ENCODE results near the gene SPOCD1.

- TF ChIP-seq, protein P1, sequence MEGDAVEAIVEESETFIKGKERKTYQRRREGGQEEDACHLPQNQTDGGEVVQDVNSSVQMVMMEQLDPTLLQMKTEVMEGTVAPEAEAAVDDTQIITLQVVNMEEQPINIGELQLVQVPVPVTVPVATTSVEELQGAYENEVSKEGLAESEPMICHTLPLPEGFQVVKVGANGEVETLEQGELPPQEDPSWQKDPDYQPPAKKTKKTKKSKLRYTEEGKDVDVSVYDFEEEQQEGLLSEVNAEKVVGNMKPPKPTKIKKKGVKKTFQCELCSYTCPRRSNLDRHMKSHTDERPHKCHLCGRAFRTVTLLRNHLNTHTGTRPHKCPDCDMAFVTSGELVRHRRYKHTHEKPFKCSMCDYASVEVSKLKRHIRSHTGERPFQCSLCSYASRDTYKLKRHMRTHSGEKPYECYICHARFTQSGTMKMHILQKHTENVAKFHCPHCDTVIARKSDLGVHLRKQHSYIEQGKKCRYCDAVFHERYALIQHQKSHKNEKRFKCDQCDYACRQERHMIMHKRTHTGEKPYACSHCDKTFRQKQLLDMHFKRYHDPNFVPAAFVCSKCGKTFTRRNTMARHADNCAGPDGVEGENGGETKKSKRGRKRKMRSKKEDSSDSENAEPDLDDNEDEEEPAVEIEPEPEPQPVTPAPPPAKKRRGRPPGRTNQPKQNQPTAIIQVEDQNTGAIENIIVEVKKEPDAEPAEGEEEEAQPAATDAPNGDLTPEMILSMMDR (IDR thresholded peaks at IDR 0.05) = no peak
- no peak for TF ChIP-seq POLR2A (IDR thresholded peaks at IDR 0.05)
These were observed 23.3 kb downstream of the SPOCD1 start for GRCh38 chr1:31792541-31792940.

Data from heart left ventricle (tissue), 13 donors.